SK-N-MC (cell line): ENCODE measurements around the gene EMID1.

Source experiments
- DNase-seq: peaks from one replicate; pipeline ENCODE4 v3.0.0-alpha.2; 2011; ENCODE audit warnings: low read depth, low spot score
- H3K27ac ChIP-seq: fragments of 200-600 bp; sonication (generic); 2 replicates; pipeline ENCODE4 v1.5.1; 2016; ENCODE audit warnings: mixed run types
- H3K36me3 ChIP-seq: fragments of 200-600 bp; sonication (generic); 2 replicates; pipeline ENCODE4 v1.6.1; 2017; ENCODE audit warnings: antibody characterized with exemption, low read length, mixed read lengths; ENCODE audit not compliant: insufficient read depth
- H3K4me3 ChIP-seq: fragments of 200-600 bp; sonication (generic); 2 replicates; pipeline ENCODE4 v1.5.1; 2016
- H3K9ac ChIP-seq: fragments of 200-600 bp; sonication (generic); 2 replicates; pipeline ENCODE4 v1.8.0; 2017; ENCODE audit warnings: mixed run types, mixed read lengths; ENCODE audit not compliant: insufficient read length
- H3K9me3 ChIP-seq: fragments of 200-600 bp; sonication (generic); 2 replicates; pipeline ENCODE4 v1.6.1; 2017; ENCODE audit warnings: low read depth, mild to moderate bottlenecking, antibody characterized with exemption, low read length, moderate library complexity, mixed read lengths
- EZH2 ChIP-seq: fragments of 200-600 bp; sonication (generic); IDR thresholded peaks from one replicate; pipeline ENCODE4 v1.6.1; 2017; ENCODE audit warnings: antibody characterized with exemption
- FOXP2 ChIP-seq: optimal IDR thresholded peaks from 2 replicates; pipeline ENCODE3; 2011; ENCODE audit warnings: mild to moderate bottlenecking, moderate library complexity; ENCODE audit not compliant: insufficient read depth; ENCODE audit errors: extremely low read length, control extremely low read depth
- POLR2AphosphoS5 ChIP-seq: IDR thresholded peaks from 2 replicates; pipeline ENCODE4 v1.6.1; 2012; ENCODE audit warnings: mild to moderate bottlenecking, low read depth, low read length, borderline replicate concordance

Gene EMID1

DNA sequence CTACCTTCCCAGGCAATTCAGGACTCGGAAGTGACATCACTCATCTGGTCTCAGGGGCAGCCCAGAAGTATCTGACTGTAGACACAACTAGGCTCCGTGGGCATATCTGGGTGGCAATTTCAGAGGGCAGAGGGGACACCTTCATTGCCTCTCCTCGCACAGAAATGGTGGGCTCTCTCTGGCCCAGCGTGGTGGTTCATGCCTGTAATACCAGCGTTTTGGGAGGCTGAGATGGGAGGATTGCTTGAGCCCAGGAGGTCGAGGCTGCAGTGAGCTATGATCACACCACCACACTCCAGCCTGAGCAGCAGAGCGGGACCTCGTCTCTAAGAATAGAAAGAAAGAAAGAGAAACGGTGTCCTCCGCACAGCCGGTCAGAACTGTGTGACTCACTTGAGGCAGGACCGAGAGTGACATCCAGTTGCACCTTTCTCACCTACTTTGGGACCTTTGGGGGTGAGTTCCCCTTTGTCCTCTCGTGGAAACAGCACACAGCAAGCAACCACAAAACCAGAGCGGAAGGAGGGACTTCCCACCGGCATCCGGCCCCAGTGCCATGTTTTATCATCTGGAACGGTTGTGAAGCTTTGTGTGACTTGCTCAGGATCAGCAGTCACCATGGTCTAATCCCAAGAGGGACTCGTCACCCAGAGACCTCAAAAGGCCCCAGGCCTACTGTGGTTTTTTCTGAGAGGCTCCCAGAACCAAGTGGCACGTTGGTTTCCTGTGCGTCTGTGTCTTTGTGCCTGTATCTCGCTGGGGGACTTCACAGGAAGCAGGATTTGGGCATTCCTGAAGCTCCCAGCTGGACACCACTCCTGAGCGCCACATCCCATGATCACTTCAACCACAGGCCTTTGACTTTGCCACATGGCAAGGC is 38.4 kb upstream of the EMID1 start:
- DNase-seq = no peak

DNA sequence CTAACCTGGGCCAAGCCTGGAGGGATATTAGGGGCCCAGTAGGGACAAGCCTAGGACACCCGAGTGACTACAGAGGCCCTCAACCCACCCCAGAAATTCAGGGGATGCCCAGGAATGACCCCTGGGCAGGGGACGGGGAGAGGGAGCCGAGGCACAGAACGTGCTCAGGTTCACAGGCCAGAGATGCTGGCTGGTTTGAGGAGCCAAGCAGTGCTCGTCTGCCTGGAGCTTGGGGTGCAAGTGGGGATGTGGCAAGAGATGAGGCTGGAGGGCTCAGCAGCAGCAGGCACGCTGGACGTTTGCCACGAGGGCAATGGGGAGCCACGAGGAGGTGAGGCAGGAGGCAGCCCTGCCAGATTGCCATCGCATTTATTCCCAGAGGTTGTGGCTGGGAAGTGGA is 34.0 kb upstream of the EMID1 start:
- no peak for DNase-seq
- Histone ChIP-seq H3K9me3 (0 out of 2 replicates have a peak, but pooled peaks cover 5% of the 10 kb centered on the region), H3K36me3 (no peaks in the 10 kb centered on the region), H3K4me3 (no peak overlapping the region), H3K9ac (no peak overlapping the region), H3K27ac (no peak overlapping the region)
- TF ChIP-seq POLR2AphosphoS5 = no peak
- no peak for TF ChIP-seq FOXP2
- no peak for TF ChIP-seq EZH2

More for the DNA sequence above, 38.4 kb upstream of the EMID1 start:
- TF ChIP-seq EZH2 = no peak
- no peak for TF ChIP-seq FOXP2
- no peak for TF ChIP-seq POLR2AphosphoS5
- no peaks in the 10 kb centered on the region for H3K36me3 ChIP-seq
- H3K4me3 ChIP-seq = no peak overlapping the region
- no peak overlapping the region for H3K9ac ChIP-seq
- H3K9me3 ChIP-seq = no peaks in the 10 kb centered on the region
- no peak overlapping the region for H3K27ac ChIP-seq

DNA sequence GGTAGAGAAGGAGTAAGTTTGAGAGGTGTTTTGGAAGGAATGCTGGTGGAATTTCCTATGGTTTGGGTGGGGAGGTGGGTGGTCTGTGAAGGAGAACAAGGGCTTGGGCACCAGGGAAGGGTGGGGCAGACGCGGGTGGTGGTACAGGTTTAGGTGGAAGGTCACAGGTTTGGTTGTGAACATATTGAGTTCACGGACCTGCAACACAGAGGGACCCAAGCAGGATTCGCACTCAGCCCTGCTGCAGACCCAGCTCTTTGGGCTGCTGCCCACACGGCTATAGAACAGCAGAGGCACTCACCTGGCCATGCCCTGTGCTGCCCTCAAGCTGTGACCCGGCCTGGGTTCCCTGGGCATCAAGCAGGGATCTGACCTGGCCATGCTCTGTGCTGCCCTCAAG is 33.5 kb upstream of the EMID1 start:
- no peaks in the 10 kb centered on the region for H3K36me3 ChIP-seq
- H3K9me3 ChIP-seq = 0 out of 2 replicates have a peak, but pooled peaks cover 5% of the 10 kb centered on the region
- DNase-seq = no peak
- TF ChIP-seq FOXP2 = no peak
- no peak for TF ChIP-seq EZH2
- TF ChIP-seq POLR2AphosphoS5 = no peak
- no peak overlapping the region for H3K9ac ChIP-seq
- no peak overlapping the region for H3K27ac ChIP-seq
- no peak overlapping the region for H3K4me3 ChIP-seq

DNA sequence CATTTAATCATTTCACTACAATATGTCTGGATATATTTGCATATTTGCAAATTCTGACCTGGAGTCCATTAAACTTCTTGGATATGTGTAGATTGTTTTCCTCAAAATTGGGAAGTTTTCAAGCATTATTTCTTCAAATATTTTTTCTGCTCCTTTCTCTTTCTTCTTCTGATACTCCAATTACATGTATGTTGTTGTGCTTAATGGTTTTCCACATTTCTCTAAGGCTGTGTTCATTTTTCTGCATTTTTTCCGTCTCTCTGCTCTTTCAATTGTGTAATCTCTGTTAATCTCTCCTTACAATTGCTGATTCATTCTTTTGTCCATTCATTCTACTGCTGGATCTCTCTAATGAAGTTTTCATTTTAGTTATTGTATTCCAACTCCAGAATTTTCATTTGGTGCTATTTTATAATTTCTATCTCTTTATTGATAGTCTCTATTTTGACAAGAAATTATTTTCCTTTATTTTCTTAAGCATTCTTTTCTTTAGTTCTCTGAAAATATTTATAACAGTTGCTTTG is 30.3 kb upstream of the EMID1 start:
- Histone ChIP-seq H3K27ac (no peak overlapping the region), H3K9ac (no peak overlapping the region), H3K36me3 (no peaks in the 10 kb centered on the region), H3K4me3 (no peak overlapping the region), H3K9me3 (0 out of 2 replicates have a peak, but pooled peaks cover 5% of the 10 kb centered on the region)
- no peak for TF ChIP-seq POLR2AphosphoS5
- DNase-seq = no peak

DNA sequence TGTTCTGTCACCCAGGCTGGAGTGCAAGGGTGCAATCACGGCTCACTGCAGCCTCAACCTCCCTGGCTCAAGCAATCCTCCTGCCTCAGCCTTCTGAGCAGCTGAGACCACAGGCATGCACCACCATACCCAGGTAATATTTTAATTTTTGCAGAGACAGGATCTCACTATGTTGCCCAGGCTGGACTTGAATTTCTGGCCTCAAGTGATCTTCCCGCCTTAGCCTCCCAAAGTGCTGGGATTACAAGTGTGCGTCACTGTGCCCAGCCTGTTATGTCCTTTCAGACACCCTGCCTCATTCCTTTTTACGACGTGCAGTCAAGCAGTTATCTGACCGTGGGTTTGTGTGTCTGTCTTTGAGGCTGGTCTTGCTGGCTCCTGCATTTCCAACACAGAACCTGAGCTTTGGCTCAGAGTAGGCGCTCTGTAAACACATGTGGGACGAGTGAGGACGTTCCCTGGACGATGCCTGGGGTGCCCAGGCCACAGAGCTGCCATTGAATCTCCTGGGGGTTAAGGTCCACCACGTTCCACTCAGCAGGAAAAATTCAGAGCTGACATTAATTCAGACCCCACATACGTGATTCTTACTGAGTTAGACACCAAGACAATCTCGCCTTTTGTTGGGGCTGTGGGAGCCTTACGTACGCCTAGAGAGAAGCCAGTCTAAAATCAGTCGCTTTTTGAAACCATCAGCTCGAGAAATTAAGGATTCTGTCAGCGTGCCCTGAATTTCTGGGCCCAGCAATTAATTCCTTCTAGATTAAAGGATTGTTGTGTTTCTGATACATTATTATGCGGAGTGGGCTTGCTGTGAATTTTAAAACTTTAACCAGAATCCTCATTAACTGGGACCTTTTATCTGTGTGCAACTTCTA is 21.5 kb upstream of the EMID1 start:
- TF ChIP-seq POLR2AphosphoS5 (no peak), FOXP2 (no peak), EZH2 (no peak)
- no peak overlapping the region for H3K9ac ChIP-seq
- H3K36me3 ChIP-seq = no peaks in the 10 kb centered on the region
- no peak for DNase-seq
- H3K27ac ChIP-seq = no peak overlapping the region
- H3K4me3 ChIP-seq = no peak overlapping the region
- H3K9me3 ChIP-seq = no peaks in the 10 kb centered on the region

DNA sequence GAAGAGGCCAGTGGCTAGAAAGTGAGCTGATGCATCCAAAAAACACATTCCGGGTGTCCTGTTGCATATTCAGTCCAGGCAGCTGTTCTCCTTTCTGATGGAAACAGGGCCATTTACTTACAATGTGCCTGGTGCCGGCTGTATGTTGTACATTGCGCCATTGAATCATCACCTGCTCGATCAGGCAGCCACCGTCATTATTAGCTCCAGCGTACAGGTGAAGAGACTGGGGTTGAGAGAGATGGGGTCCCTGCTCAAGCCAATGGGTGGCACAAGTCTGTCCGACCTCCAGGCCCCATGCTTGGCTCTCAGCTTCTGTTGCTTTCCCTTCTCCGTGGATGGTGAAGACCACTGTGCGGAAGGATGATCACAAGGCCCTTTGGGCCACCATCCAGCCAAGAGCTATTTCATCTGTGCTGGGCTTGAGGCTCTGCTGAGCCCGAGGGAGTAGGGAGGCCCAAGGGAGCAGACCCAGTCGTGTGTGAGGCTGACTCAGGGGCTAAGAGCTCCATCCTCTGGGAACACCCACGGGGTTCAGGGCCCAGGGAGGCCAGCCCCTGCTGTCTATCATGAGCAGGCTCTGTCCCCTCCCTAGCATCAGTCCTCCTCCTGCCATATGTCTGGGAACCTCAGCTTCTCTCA is 20.7 kb upstream of the EMID1 start:
- Histone ChIP-seq H3K27ac (no peak overlapping the region), H3K9ac (no peak overlapping the region), H3K4me3 (no peak overlapping the region), H3K36me3 (no peaks in the 10 kb centered on the region), H3K9me3 (no peaks in the 10 kb centered on the region)
- no peak for TF ChIP-seq EZH2
- DNase-seq = no peak

DNA sequence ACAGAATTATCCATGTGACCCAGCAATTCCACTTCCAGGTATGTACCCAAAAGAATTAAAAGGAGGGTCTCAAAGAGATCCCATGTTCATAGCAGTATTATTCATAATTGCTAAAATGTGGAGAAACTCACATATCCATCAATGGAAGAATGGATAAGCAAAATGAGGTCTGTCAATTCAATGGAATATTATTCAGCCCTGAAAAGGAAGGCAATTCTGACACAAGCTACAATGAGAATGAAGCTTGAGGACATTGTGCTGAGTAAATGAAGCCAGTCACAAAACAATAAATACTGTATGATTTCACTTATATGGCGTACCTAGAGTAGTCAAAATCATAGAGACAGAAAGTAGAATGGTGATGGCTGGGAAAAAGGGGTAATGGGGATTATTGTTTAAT is 19.4 kb upstream of the EMID1 start:
- TF ChIP-seq EZH2 (no peak), FOXP2 (no peak), POLR2AphosphoS5 (no peak)

DNA sequence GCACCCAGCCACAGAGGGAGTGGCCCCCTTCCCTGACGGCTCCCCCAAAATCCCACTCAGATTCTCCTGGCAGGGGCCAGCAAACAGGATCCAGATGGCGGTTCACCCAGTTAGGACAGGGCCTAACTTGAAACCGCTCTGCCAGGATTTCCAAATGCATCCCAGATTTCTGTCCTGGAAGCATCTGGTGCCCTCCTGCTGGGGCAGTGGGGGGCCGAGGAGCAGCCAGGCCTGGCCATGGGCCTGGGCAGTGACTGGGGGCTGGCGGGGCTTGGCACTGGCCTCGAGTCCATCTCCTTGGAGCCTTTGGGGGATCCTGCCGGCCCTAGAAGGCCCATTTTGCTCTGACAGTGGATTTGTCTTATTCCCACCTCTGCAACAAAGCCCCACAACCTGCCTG is 17.9 kb upstream of the EMID1 start:
- TF ChIP-seq POLR2AphosphoS5 = no peak
- TF ChIP-seq EZH2 = no peak
- TF ChIP-seq FOXP2 = no peak
- no peak overlapping the region for H3K4me3 ChIP-seq
- DNase-seq = no peak
- no peak overlapping the region for H3K9ac ChIP-seq
- no peaks in the 10 kb centered on the region for H3K36me3 ChIP-seq
- H3K9me3 ChIP-seq = no peaks in the 10 kb centered on the region
- H3K27ac ChIP-seq = no peak overlapping the region

More for the DNA sequence above, 19.4 kb upstream of the EMID1 start:
- Histone ChIP-seq H3K4me3 (no peak overlapping the region), H3K9me3 (no peaks in the 10 kb centered on the region), H3K36me3 (no peaks in the 10 kb centered on the region), H3K27ac (no peak overlapping the region), H3K9ac (no peak overlapping the region)
- DNase-seq = no peak
